GM18499 (cell line): Measurements from ENCODE around the gene IQGAP3.
"Not testable (repeated sequence)": the region's sequence is repeated elsewhere in the genome, so short reads cannot be mapped to it uniquely, and the experiment has no call there.

ENCODE experiments used
- ATAC-seq: cut with Tn5 transposase; IDR thresholded peaks from one replicate; pipeline ENCODE4 v1.9.1; 2021; ENCODE audit warnings: moderate number of reproducible peaks; ENCODE audit not compliant: insufficient read depth, unreplicated experiment

Gene IQGAP3

GRCh38 chr1:156596426-156596825 is 24.1 kb upstream of the IQGAP3 start:
- ATAC-seq = no peak

- no peak for ATAC-seq
These were observed 22.7 kb upstream of the IQGAP3 start for GRCh38 chr1:156595016-156595415.

GRCh38 chr1:156594190-156594589 is 21.8 kb upstream of the IQGAP3 start:
- no peak for ATAC-seq

GRCh38 chr1:156593661-156593989 is 21.3 kb upstream of the IQGAP3 start:
- no peak for ATAC-seq

- ATAC-seq = no peak
These were observed 20.7 kb upstream of the IQGAP3 start for GRCh38 chr1:156592910-156593660.

- ATAC-seq = no peak
These were observed 20.0 kb upstream of the IQGAP3 start for GRCh38 chr1:156592158-156592909.

- ATAC-seq = no peak
These were observed 19.2 kb upstream of the IQGAP3 start, which contains the start of gene NAXE for GRCh38 chr1:156591432-156592157. NAXE (plus strand) TSS chr1:156591776; CDS start chr1:156591805, 29 bp downstream.

GRCh38 chr1:156591181-156591431 is 18.7 kb upstream of the IQGAP3 start:
- ATAC-seq = no peak

GRCh38 chr1:156590326-156591180 is 18.2 kb upstream of the IQGAP3 start:
- ATAC-seq = no peak

GRCh38 chr1:156589546-156589945 is 17.2 kb upstream of the IQGAP3 start:
- ATAC-seq = no peak

- not testable (repeated sequence) for ATAC-seq
These were observed 15.6 kb upstream of the IQGAP3 start for GRCh38 chr1:156587927-156588326.

- ATAC-seq = no peak
These were observed 14.6 kb upstream of the IQGAP3 start for GRCh38 chr1:156586892-156587477.

- no peak for ATAC-seq
These were observed 14.0 kb upstream of the IQGAP3 start for GRCh38 chr1:156586323-156586722.

- no peak for ATAC-seq
These were observed 12.4 kb upstream of the IQGAP3 start for GRCh38 chr1:156584813-156585212.

- no peak for ATAC-seq
These were observed 11.7 kb upstream of the IQGAP3 start for GRCh38 chr1:156583821-156584622.

- ATAC-seq = no peak
These were observed 10.1 kb upstream of the IQGAP3 start for GRCh38 chr1:156582388-156583017.

GRCh38 chr1:156581661-156582387 is 9.5 kb upstream of the IQGAP3 start:
- ATAC-seq = no peak

- ATAC-seq = no peak
These were observed 7.1 kb upstream of the IQGAP3 start, which contains the start of gene TTC24 for GRCh38 chr1:156579472-156579871. TTC24 (plus strand) TSS chr1:156579723; CDS start chr1:156581365, 1,642 bp downstream.
